DMS153 (cell line): ENCODE measurements around the gene CAP1.

Experiments used
- DNase-seq: peaks from one replicate; lab custom pipeline; 2025; lab: John Stamatoyannopoulos, UW

Gene CAP1

GRCh38 chr1:40058453-40059337 lies 18.2 kb downstream of the CAP1 start:
- no peak for DNase-seq

GRCh38 chr1:40059338-40059959 lies 18.9 kb downstream of the CAP1 start:
- peak; percentile 52 for DNase-seq

GRCh38 chr1:40059960-40060750 lies 19.6 kb downstream of the CAP1 start:
- DNase-seq = no peak

DNA sequence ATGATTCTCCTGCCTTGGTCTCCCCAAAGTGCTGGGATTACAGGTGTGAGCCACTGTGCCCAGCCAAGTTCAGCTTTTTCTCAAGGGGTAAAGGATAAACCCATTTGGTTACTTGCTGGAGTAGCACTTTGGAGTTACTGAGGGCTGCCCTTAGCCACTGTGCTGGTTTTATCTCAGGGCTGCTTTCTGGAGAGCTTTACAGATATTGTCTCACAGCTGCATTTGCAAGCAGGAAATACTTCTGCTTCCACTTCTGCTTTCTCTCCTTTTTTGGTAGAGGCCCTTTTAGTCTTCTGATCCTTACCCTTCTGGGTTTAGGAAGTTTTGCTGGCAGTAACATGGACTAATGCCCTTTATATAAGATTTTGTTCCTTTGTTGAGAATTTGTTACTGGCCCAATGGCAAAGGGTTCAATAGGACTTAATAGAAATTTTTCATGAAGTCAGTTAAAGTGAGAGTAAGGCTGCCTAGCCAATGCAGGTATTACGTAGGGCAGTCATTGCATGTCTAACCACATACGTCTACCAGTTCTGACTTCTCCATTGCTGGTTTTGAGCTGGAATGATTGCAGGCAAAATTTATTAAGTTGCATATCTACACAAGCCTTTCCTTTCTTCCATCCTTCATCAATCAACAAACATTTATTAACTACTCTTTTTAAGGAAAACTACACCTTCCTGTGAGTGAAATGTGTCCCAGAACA lies 24.4 kb downstream of the CAP1 start:
- DNase-seq = no peak

DNA sequence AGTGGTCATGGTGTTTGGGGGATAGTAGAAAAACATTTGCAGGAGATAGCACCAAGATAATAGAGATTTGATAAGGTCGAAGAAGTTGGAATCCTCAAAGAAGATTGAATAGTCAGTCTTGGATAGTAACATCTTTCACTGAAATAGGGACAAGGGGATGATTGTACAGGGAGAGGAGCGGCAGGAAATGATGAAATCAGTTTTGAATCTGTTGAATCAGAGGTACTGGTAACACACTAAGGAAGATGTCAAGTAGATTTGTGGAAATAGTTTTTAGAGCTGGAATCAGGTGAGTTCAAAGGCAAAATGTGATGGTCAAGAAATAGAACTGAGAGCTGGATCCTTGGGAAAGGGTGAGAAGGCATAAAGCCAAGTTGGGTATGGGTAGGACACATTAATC lies 26.5 kb downstream of the CAP1 start:
- no peak for DNase-seq

- DNase-seq = no peak
These were observed 27.3 kb downstream of the CAP1 start for GRCh38 chr1:40067851-40068250.

DNA sequence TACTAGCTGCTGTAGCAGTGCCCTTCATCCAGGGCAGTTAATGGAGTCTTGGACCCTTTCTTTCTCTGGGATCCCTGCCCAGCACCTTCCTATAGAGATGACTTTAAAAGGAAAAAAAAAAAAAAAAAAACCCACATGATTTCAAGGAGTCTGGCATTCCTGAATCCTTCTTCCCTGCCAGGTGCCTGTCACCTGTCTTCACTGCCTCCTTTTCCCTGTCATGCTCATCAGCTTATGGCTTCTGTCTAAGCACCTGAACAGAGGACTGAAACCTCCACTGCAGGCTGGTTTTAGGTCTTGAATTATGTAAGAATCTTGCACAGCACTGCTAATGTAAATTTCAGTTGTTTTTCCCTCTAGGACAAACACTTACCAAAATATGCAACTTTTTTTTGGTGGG lies 31.6 kb downstream of the CAP1 start:
- DNase-seq = no peak

DNA sequence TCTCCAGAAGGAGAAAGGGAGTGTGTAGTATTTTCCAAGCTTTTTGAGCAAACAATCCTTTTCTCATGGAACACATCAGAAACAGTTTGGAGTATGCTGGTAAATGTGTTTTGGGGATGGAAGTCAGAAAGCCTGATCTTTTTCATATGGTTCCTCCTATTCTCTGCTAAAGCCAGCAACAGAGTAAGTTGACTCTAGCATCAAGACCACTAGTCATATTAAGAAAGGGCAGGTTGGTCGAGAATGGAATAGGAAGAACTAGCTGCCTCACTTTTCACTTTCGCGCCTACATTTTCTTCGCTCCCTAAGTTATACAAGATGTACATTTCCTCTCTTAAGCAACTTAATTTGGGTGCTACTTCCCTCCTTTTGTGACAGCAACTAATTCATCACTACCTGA lies 32.5 kb downstream of the CAP1 start:
- DNase-seq = no peak

DNA sequence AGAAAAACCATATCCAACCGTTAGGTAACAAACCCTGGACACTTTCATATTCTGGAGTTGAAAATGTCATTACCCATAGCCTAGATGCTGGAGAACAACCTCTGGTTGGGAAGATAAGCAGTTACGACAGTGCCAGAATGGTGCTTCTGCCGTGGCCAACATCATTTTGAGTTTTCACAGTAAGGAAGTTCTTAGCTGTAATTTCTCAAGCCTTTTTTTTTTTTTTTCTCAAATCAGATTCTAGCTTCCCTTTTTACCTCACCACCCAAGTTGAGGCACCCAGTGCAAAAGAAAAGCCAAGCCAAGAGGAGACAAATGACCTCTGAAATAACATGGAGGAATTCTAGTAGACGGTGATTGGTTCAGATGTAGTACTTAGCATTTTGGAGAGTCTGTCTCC lies 34.7 kb downstream of the CAP1 start:
- DNase-seq = no peak

- no peak for DNase-seq
These were observed 36.4 kb downstream of the CAP1 start for GRCh38 chr1:40076895-40077312.

DNA sequence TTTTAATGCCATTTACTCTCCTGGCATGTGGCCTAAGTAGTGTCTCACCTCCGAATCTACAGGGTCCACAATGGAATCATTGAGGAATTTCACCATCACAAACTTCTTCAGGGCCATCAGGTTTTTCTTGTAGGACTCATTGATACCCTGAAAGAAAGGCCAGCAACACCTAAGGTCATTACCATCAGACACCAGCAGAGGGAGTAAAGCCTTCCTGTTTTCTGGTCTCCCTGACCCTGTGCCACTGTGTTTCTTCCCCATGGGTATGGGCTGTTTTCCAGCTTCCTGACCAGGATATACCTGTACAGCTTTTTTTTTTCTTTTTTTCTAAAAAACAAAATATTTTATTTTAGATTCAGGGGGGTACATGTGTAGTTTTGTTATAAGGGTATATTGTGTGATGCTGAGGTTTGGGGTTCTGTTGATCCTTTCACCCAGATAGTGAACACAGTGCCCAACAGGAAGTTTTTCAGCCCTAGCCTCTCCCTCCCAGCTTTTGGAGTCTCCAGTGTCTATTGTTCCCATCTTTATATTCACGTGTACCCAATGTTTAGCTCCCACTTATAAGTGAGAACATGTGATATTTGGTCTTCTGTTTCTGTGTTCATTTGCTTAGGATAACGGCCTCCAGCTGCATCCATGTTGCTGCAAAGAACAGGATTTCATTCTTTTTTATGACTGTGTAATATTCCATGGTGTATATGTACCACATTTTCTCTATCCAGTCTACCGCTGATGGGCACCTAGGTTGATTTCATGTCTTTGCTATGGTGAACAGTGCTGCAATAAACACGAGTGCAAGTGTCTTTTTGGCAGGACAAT lies 38.2 kb downstream of the CAP1 start:
- peak; percentile 57 for DNase-seq

DNA sequence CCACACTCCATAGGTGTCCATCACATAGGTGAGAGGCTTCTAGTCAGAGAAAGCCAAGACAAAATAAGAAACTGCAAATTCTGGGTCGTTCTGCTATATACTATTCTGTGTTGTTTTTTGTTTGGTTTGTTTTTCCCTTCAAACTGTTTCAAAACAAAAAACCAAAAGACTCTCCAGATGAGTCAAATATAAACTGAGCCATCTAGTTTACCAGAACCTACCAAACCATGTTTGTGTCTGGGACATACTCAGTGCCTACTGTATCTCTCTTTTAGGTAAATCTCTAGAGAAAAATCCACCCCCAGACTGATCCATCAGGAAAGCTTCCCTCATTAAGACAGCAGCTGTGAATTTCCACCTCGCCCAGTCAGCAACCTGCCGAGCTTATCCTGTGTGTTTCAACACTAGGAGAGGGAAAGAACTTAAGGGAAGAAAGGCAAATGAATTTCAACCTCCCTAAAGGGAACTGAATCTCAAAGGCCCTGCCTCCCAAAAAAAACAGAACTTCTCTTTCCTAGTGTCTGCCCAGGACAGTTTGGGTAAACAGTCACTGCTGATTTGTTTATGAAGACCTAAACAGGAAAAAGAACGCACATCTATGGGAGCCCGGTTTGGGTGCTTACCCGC lies 39.4 kb downstream of the CAP1 start:
- no peak for DNase-seq

DNA sequence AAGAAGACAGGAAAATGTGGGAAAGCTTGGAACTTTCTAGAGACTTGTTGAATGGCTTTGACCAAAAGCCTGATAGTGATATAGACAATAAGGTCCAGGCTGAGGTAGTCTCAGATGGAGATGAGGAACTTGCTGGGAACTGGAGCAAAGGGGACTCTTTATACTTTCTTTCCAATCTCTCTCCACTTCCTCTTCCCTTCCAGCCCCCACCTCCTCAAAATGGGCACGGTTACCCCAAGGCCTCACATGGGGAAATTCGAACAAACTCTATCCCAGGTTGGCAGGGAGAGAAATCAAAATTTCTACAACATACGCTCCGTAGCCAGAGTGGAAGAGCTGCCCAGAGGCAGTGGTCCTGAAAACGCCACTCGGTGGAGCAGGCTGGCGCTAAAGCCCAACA lies 41.3 kb downstream of the CAP1 start:
- DNase-seq = no peak

GRCh38 chr1:40084750-40085149 lies 44.2 kb downstream of the CAP1 start:
- DNase-seq = peak; percentile 62

GRCh38 chr1:40090652-40091355 lies 50.3 kb downstream of the CAP1 start:
- DNase-seq = no peak

GRCh38 chr1:40092241-40092640 lies 51.7 kb downstream of the CAP1 start:
- DNase-seq = no peak

GRCh38 chr1:40092706-40093639 lies 52.4 kb downstream of the CAP1 start:
- DNase-seq = no peak

DNA sequence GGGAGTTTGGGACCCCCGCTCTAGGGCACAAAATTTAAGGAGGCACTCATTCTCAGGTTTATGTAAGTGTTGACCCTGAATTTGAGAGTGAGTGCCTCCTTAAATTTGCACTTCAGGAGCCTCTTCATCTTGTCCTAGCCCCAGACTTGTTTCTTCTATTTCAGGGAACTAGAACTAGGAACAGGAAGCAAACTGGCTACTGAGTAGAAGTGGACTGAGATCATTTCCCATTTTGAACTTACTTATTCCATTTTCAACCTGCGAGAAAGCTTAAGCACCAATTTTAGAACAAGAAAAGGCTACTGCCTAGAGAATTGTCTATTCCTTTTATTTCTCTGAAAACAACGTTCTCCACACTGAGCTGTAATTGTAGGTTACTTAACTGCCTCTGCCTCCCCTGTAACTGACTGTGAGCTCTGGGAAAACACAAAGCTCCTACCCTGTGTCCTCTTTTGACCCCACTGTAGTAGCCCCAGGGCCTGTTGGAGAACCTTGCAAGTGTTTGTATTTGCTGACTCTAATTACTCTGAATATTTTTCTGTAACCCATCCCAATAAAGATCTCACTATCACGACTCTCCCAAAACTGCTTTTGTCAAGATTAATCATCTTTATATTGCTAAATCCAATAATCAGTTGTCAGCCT lies 54.1 kb downstream of the CAP1 start:
- no peak for DNase-seq

DNA sequence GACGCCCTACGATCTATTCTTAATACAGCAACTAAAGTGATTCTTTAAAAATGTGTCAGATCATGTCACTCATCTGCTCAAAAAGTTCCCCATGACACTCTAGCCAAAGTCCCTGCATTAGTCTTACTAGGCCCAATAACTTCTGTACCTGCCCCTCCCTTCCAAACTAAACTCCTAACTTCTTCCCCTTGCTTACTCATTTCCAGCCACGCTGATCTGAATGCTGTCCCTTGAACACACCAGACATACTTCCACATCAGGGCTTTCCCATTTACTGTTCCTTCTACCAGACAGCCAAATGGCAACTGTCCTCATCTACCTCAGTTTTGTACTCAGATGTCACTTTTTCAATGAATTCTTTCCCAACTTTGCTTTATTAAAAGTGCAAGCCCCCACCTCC lies 55.3 kb downstream of the CAP1 start:
- no peak for DNase-seq
